Measurements from ENCODE around the gene AVEN. TPM values are rescaled to one million over a fixed set of nuclear protein-coding genes. Genes with fewer than 3 reads are reported as not detected.
"Not testable (repeated sequence)": the region's sequence is repeated elsewhere in the genome, so short reads cannot be mapped to it uniquely, and the experiment has no call there.

AVEN gene
- total RNA-seq, 1 donor from 2014 or later: 20.7 TPM

GRCh38 chr15:33858836-33859235 is 180.2 kb downstream of the AVEN start:
- DNase-seq (ENCODE audit: extremely low read depth, low read depth, low spot score): no peak

- no peak for DNase-seq (ENCODE audit: extremely low read depth, low read depth, low spot score)
Measured at GRCh38 chr15:33857726-33858125, 181.3 kb downstream of the AVEN start.

GRCh38 chr15:33852570-33852969 is 186.4 kb downstream of the AVEN start:
- no peak for DNase-seq (ENCODE audit: extremely low read depth, low read depth, low spot score)

- no peak for DNase-seq (ENCODE audit: extremely low read depth, low read depth, low spot score)
Measured at GRCh38 chr15:33852094-33852493, 186.9 kb downstream of the AVEN start.

- no peak for DNase-seq (ENCODE audit: extremely low read depth, low read depth, low spot score)
Measured at GRCh38 chr15:33851079-33851478, 187.9 kb downstream of the AVEN start.

GRCh38 chr15:33848011-33848410 is 191.0 kb downstream of the AVEN start:
- no peak for DNase-seq (ENCODE audit: extremely low read depth, low read depth, low spot score)

GRCh38 chr15:33846862-33847261 is 192.1 kb downstream of the AVEN start:
- DNase-seq (ENCODE audit: extremely low read depth, low read depth, low spot score): no peak

- DNase-seq (ENCODE audit: extremely low read depth, low read depth, low spot score): no peak
Measured at GRCh38 chr15:33846142-33846541, 192.9 kb downstream of the AVEN start.

- DNase-seq (ENCODE audit: extremely low read depth, low read depth, low spot score): no peak
Measured at GRCh38 chr15:33844597-33844996, 194.4 kb downstream of the AVEN start.

GRCh38 chr15:33844186-33844585 is 194.8 kb downstream of the AVEN start:
- no peak for DNase-seq (ENCODE audit: extremely low read depth, low read depth, low spot score)

GRCh38 chr15:33840615-33841014 is 198.4 kb downstream of the AVEN start:
- no peak for DNase-seq (ENCODE audit: extremely low read depth, low read depth, low spot score)

GRCh38 chr15:33839540-33839939 is 199.5 kb downstream of the AVEN start:
- DNase-seq (ENCODE audit: extremely low read depth, low read depth, low spot score): no peak

- DNase-seq (ENCODE audit: extremely low read depth, low read depth, low spot score): no peak
Measured at GRCh38 chr15:33837294-33837693, 201.7 kb downstream of the AVEN start.

- no peak for DNase-seq (ENCODE audit: extremely low read depth, low read depth, low spot score)
Measured at GRCh38 chr15:33834892-33835743, 203.9 kb downstream of the AVEN start.

GRCh38 chr15:33831646-33832045 is 207.4 kb downstream of the AVEN start:
- DNase-seq (ENCODE audit: extremely low read depth, low read depth, low spot score): no peak

GRCh38 chr15:33830351-33830750 is 208.7 kb downstream of the AVEN start:
- no peak for DNase-seq (ENCODE audit: extremely low read depth, low read depth, low spot score)

- DNase-seq (ENCODE audit: extremely low read depth, low read depth, low spot score): no peak
Measured at GRCh38 chr15:33826201-33826600, 212.8 kb downstream of the AVEN start.

- DNase-seq (ENCODE audit: extremely low read depth, low read depth, low spot score): no peak
Measured at GRCh38 chr15:33825453-33825852, 213.6 kb downstream of the AVEN start.

GRCh38 chr15:33823119-33823518 is 215.9 kb downstream of the AVEN start:
- no peak for DNase-seq (ENCODE audit: extremely low read depth, low read depth, low spot score)

GRCh38 chr15:33822479-33822878 is 216.5 kb downstream of the AVEN start:
- no peak for DNase-seq (ENCODE audit: extremely low read depth, low read depth, low spot score)

GRCh38 chr15:33819499-33819898 is 219.5 kb downstream of the AVEN start:
- DNase-seq (ENCODE audit: extremely low read depth, low read depth, low spot score): not testable (repeated sequence)
